Measurements from ENCODE around the gene FAM120C.

FAM120C gene

GRCh38 chrX:54182864-54183613 lies at the start of gene FAM120C:
Gene FAM120C, minus strand, starts transcription at chrX:54183254. Its CDS starts 56 bp downstream, at chrX:54183198.
- DNase-seq, result peak; percentile 35

- no peak for DNase-seq
Observed at GRCh38 chrX:54230435-54231148, 47.5 kb upstream of the FAM120C start.

GRCh38 chrX:54223581-54223980 lies 40.5 kb upstream of the FAM120C start:
- no peak for DNase-seq

GRCh38 chrX:54213603-54214002 lies 30.5 kb upstream of the FAM120C start:
- no peak for DNase-seq

- DNase-seq, result no peak
Observed at GRCh38 chrX:54208531-54208930, 25.5 kb upstream of the FAM120C start.

- no peak for DNase-seq
Observed at GRCh38 chrX:54198262-54198661, 15.2 kb upstream of the FAM120C start.

- DNase-seq, result no peak
Observed at GRCh38 chrX:54194982-54195588, 12.0 kb upstream of the FAM120C start.

GRCh38 chrX:54193085-54193821 lies 10.2 kb upstream of the FAM120C start:
- DNase-seq, result no peak

GRCh38 chrX:54184474-54184873 lies 1.4 kb upstream of the FAM120C start:
- DNase-seq, result no peak

- DNase-seq, result no peak
Observed at GRCh38 chrX:54182194-54182863, 725 bp downstream of the FAM120C start.

GRCh38 chrX:54181202-54181953 lies 1.7 kb downstream of the FAM120C start:
- DNase-seq, result no peak

- DNase-seq, result no peak
Observed at GRCh38 chrX:54180403-54180802, 2.7 kb downstream of the FAM120C start.

GRCh38 chrX:54178100-54178940 lies 4.7 kb downstream of the FAM120C start:
- DNase-seq, result no peak

- DNase-seq, result no peak
Observed at GRCh38 chrX:54177306-54177705, 5.7 kb downstream of the FAM120C start.

- no peak for DNase-seq
Observed at GRCh38 chrX:54173791-54174190, 9.3 kb downstream of the FAM120C start.

- DNase-seq, result no peak
Observed at GRCh38 chrX:54172455-54172854, 10.6 kb downstream of the FAM120C start.

- DNase-seq, result no peak
Observed at GRCh38 chrX:54171527-54172250, 11.4 kb downstream of the FAM120C start.

- no peak for DNase-seq
Observed at GRCh38 chrX:54171091-54171490, 12.0 kb downstream of the FAM120C start.

GRCh38 chrX:54166915-54167314 lies 16.1 kb downstream of the FAM120C start:
- no peak for DNase-seq

- no peak for DNase-seq
Observed at GRCh38 chrX:54157561-54157960, 25.5 kb downstream of the FAM120C start.

Data from GOT3 (cell line).